HG03159 (cell line): ENCODE measurements around the gene SORCS2.

Experiments
- ATAC-seq: cut with Tn5 transposase; IDR thresholded peaks from one replicate; pipeline ENCODE4 v1.9.1; 2021; ENCODE audit warnings: mild to moderate bottlenecking, moderate library complexity; ENCODE audit not compliant: unreplicated experiment

SORCS2 gene

GRCh38 chr4:7333801-7334421, 141.6 kb downstream of the SORCS2 start:
- ATAC-seq = no peak

- ATAC-seq = no peak
Measured at GRCh38 chr4:7334521-7335275, 142.4 kb downstream of the SORCS2 start.

GRCh38 chr4:7335344-7336066, 143.2 kb downstream of the SORCS2 start:
- peak; percentile 60 for ATAC-seq

DNA sequence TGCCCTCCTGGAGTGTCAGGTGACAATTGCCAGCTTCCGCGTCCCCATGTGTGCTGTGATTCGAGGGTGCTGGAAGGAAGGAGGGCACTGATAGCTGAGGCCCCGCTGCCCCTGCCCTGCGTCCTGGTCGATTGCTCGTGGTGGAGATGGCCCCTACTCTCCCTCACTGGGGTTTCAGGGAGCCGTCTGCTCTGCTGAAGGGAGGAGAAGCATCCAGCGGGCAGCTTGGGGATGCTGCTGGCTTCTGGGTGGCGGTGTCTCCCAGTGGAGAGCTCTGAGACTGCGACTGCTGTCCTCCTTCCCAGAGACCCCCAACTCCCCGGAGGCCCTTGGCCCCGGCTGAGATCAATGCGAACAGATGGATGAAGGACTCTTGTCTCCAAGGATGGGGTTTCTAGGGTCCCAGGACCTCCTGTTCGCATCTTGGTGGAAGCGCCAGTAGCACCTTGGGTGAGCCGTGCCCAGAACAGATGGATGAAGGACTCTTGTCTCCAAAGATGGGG, 143.8 kb downstream of the SORCS2 start:
- ATAC-seq = no peak

GRCh38 chr4:7336732-7337131, 144.4 kb downstream of the SORCS2 start:
- no peak for ATAC-seq

GRCh38 chr4:7337196-7338058, 145.1 kb downstream of the SORCS2 start:
- no peak for ATAC-seq

- no peak for ATAC-seq
Measured at GRCh38 chr4:7338059-7338452, 145.7 kb downstream of the SORCS2 start.

- no peak for ATAC-seq
Measured at GRCh38 chr4:7338876-7339623, 146.7 kb downstream of the SORCS2 start.

DNA sequence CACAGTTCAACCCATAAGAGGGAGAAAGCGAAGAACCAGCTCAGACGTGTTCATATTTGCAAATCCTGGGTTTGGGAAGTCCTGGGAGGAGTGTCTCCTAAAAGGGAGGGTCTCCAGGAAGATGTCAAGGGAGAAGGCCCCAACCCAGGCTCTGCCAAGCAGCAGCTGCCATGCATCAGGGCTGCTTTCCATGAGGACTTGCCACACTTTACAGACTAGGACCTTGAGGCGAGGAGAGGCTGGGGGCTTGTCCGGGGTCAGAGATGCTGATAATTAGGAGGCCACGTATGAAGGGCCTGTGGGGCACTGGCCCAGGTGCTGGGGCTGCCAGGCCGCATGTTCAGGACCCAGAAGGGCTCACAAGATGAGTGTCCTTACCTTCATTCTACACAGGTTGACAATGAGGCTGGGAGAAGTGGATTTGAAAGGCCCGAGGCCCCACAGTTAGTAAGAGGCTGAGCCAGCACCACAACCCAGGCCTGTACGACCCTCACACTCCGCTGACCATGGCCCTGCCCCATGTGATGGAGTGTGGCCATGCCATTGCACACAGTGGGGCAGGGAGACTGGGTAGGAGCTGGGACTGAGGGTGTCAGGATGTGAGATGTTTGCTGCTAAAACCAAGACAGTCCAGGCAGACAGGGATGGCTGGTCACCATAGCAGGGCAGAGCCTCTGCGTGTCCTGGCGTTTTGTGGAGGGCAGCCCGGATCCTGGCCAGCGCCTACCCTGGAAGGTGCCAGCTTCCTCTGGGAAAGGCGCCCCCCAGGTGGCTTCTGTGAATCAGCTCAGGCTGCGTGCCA, 147.6 kb downstream of the SORCS2 start:
- ATAC-seq = no peak

- no peak for ATAC-seq
Measured at GRCh38 chr4:7340553-7341433, 148.5 kb downstream of the SORCS2 start.

GRCh38 chr4:7341491-7342222, 149.3 kb downstream of the SORCS2 start:
- ATAC-seq = no peak

- no peak for ATAC-seq
Measured at GRCh38 chr4:7342223-7343080, 150.1 kb downstream of the SORCS2 start.

GRCh38 chr4:7343081-7343655, 150.8 kb downstream of the SORCS2 start:
- ATAC-seq = no peak

- ATAC-seq = no peak
Measured at GRCh38 chr4:7343950-7344349, 151.6 kb downstream of the SORCS2 start.

DNA sequence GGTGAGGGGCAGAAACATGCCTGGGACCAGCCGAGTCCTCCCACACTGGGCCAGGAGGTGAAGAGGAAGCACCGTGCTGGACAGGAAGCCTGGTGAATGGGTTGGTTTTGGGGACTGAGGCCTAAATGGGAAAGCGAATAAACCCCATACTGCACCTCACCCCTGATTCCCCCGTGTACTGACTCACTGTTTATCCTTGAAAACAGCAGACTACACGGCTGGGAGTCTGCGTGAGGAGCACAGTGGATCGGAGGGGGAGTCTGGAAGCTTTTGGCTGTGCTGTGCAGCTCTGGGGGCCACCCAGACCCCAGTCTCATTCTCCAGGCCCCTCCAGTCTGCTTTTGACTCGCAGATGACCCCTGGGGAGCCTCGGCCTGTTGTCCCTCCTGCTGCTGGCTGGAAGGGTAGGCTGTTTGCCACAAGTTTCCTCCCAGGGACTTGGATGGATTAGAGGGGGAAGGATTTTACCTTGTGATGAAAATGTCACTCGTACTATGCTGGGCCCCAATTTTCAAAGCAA, 152.4 kb downstream of the SORCS2 start:
- no peak for ATAC-seq

DNA sequence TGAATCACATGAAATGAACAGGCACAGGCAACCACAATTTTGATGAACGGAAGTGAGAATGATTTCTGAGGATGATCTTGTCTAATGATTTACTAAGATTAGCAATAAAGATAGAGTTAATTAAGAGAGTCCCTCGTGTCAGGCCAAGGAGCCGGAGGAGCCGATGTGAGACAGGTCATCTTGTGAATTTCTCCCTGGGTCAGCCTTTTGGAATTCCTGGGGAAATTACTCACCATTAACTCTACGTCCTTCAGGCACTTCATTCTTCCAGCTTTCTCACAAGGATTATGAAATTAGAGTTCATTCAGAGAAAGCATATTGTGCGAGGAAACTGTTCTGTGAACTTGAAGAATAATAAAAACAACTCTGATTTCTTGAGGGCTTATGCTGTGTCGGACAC, 155.6 kb downstream of the SORCS2 start:
- ATAC-seq = no peak
